GM19324 (cell line): Measurements from ENCODE around the gene NKAIN2.
"Not testable (repeated sequence)": the region's sequence is repeated elsewhere in the genome, so short reads cannot be mapped to it uniquely, and the experiment has no call there.

Experiments used
- ATAC-seq: cut with Tn5 transposase; IDR thresholded peaks from one replicate; pipeline ENCODE4 v1.9.1; 2021; ENCODE audit warnings: mild to moderate bottlenecking, moderate library complexity; ENCODE audit not compliant: unreplicated experiment, low FRiP score

Gene NKAIN2

DNA sequence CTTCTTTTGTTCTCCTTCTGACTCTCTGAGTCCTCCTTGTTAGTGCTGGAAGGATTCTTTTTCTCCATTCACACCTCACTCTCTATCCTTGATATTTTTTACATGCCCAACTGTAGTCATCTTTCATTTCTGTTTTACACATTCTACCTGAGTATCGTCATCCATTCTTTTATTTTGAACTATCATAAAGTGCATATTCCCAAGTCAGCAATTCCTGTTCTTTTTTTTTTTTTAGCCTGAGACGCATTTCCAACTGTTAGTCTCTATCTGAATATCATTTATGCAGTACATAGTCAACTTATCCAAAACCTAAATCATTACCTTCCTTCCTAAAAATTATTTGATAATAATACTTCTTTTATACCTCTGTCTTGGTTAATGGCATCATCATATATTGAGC is 207.5 kb downstream of the NKAIN2 start:
- no peak for ATAC-seq

DNA sequence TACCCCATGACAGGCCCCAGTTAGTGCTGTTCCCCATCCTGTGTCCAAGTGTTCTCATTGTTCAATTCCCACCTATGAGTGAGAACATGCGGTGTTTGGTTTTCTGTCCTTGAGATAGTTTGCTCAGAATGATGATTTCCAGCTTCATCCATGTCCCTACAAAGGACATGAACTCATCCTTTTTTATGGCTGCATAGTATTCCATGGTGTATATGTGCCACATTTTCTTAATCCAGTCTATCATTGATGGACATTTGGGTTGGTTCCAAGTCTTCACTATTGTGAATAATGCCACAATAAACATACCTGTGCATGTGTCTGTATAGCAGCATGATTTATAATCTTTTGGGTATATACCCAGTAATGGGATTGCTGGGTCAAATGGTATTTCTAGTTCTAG is 218.4 kb downstream of the NKAIN2 start:
- not testable (repeated sequence) for ATAC-seq

DNA sequence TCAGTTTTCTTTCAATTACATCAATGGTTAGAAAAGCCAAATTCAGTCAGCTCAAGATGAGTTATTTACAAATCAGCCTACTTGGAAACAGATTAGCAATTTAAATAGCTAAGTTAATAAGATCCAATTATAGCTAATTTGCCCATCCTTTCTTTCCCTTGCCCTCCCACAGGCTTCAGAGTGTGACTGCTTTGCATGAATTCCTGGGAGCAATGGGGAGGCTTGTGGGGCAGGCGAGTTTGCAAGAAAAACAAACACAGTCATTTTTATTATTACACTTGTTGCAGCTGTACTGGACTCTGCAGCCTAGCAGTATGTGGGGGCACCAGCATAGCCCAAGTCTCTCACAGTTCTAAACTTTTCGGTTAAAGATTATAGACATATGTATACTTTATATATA is 219.0 kb downstream of the NKAIN2 start:
- ATAC-seq = no peak

DNA sequence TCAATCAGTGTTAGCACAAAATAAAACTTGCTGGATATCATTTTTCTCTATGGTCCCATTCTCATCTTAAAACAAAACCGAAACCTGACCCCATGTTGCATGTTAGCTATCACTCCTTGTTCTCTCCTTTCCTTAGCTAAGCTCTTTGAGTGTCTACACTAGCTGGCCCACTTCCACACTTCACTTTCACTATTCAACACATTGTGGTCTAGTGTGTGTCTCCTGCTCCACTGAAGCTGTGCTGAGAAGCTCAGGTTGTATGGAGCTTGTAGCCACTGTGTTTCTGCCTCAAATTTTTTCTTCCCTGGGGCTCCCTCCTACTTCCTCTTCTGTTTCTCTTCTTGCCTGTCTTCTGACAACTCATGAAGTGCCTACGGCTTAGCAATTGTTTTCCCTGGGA is 223.0 kb downstream of the NKAIN2 start:
- ATAC-seq = peak; percentile 54

DNA sequence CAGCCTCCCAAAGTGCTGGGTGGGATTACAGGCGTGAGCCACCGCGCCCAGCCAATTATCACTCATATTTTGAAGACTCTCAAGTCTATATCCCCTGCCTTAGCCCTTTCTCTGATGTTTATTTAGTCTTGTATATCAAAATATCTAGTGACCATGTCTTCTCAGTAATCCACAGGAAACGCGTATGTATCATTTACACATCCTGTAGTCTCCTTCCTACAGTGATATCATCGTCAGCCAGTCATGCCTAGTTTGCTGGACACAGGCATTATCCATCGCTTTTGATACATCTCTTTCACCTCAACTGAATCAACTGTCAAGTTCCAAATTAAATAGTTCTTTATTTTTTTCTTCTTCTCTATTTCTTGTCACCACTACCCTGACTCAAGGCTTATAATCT is 223.7 kb downstream of the NKAIN2 start:
- no peak for ATAC-seq

DNA sequence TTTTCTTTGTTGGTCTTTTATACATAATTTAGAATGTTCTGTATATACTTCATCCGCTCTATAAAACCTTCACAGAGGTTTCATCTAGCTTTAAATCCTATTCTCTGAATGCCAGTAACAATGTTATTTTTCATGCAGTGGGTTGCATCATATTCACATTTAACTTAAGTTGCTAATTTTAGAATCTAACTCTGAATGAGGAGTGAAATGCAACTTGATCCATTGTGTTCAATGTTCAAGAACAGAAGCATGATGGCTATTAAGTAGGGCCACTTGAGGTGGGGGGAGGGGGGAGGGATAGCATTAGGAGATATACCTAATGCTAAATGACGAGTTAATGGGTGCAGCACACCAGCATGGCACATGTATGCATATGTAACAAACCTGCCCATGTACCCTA is 224.5 kb downstream of the NKAIN2 start:
- ATAC-seq = no peak

DNA sequence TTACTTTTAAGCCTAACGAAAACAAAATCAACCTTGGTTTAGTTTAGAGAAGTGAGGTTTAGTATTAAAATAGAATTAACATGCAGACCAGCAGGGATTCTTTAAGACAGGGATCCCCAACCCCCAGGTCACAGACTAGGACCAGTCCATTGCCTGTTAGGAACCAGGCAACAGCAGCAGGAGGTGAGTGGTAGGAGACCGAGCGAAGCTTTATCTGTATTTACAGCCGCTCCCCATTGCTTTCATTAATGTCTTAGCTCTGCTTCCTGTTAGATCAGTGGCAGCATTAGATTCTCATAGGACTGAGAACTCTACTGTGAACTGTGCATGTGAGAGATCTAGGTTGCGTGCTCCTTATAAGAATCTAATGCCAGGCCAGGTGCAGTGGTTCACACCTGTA is 225.9 kb downstream of the NKAIN2 start:
- no peak for ATAC-seq

DNA sequence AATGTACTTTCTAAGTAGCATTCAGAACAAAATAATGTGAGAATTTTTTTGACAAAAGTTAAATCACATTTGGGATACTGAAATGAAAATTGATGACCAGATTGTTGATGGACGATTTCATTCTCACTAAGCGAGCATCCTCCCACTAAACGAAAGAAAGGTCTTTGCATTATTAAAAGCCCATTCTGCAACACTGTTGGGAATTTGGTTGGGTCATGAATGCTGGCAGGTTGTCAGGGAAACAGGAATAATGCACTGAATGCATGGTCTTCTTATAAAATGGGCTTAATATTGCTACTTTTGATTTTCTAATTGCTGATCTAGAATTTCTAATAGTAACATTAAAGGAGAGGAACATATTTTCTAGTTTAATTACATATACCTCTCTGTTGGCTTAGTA is 229.8 kb downstream of the NKAIN2 start:
- no peak for ATAC-seq

DNA sequence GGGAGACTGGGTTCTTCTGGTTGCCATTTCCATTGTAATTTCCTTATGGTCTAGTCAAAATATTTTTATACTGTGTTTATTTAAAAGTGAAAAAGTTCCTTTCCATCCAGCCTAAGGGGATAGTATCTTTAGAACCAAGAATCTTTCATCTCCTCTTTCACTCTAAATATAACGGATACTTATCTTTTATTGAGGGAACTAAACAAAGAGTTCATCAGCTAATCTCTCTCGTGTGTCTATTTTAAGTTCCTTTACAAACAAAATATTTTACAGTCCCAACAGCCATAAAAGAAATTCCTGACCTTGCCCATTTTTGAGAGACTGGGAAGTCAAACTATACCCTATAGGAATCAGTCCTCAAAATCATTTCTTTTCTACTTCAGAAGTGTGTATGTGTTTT is 232.7 kb downstream of the NKAIN2 start:
- no peak for ATAC-seq

DNA sequence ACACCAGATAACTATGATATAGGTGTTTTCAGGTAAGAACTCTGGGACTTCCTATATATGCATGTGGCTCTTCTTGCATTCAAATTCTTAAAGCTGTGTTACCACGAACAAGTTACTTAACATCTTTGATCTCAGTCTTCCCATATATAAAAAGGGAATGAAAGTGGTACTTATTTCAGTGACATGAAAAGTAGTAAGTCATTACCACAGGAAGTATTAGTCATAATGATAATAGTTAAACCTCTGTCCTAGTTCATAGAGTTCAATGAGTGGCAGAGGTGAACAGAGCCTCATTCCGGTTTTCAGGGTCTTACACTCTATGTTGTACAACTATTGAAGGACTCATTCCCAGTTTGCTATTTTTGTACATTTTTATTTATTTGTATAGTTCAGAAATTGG is 237.0 kb downstream of the NKAIN2 start:
- peak; percentile 76 for ATAC-seq

DNA sequence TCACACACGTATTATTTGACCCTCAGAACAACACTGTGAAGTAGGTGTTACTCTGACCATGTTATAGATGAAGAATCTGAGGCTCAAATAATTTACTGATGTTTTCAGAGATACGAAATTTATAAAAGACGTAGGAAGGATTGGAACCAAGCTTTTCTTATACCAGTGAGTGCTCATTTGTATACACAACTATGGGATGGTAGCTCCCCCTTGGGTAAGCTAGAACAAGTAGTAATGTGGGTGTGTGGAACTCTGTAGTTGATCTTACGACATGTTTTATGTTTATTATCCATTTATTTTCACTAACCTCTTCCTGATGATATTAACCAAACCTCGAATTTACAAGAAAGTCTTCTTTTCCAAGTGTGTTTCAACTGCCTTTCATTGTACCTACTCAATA is 248.5 kb downstream of the NKAIN2 start:
- ATAC-seq = no peak

DNA sequence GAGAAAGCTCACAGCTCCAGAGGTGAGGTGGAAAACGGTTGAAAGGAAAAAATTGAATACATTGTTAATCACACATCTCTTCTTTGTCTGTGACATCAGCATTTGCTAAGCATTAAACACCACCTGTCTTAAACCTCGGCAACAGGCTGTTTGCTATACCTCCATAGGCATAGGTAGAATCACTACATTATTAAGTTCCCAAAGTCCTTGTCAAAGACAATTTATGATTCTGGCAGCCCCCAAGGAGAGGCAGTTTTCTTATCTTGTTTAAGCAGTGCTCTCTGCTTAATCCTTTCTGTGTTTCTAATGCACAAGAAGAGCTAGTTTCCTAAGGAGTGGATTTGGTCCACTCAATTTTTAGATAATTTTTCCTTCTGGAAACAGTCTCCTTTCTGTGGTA is 249.7 kb downstream of the NKAIN2 start:
- ATAC-seq = no peak

DNA sequence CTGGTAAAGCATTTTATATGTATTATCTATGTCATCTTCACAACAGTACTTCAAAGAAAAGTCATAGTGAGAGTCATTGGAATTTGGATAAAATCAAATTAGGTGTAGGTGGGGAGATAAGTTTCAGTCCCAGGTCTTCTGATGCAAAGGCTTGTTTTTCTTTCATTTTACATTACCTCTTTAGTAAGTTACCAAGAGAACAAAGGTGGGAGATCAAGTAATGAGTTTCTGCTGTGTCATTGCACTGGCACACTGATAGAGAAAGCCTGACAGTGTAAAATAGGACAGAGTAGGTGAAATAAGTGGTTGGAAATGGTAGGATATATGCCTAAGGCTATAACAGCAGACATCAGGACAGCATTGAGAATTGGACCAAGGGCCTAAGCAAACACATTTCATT is 250.4 kb downstream of the NKAIN2 start:
- peak; percentile 75 for ATAC-seq

DNA sequence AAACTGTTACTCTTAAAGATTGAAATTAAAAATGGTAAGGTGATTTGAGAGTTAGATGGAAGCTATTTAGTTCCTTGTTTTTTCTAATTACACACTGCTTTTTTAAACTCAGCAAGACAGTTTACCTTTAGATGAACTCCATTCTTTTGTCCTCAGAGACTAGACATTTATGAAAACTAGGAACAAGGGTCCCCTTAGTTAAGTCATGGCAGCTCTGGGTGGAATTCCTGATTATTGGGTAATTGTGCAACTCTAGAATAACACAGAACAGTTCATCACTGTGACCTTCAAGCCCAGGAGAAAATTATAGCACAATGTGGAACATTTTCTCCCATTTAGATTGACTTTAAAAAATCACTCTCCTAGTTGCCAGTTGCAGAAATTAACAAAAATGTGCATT is 251.7 kb downstream of the NKAIN2 start:
- no peak for ATAC-seq

DNA sequence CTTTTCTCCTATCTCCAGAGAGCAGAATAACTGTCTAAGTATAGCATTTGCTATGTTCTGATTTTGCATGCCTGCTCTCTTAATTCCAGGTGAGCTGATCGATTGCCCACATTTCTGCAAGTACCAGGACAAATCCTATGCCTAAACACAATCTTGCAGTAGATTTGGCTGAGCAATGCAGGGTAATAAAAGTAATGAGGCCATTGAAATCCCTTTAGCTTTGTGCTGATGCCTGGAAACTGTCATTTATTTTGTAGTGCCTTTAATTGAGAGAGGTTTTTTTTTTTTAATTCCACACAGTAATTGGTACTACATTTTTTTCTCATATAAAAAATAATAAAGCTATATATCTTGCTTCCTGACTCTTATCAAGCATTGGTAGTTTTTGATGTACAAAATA is 252.3 kb downstream of the NKAIN2 start:
- ATAC-seq = no peak

DNA sequence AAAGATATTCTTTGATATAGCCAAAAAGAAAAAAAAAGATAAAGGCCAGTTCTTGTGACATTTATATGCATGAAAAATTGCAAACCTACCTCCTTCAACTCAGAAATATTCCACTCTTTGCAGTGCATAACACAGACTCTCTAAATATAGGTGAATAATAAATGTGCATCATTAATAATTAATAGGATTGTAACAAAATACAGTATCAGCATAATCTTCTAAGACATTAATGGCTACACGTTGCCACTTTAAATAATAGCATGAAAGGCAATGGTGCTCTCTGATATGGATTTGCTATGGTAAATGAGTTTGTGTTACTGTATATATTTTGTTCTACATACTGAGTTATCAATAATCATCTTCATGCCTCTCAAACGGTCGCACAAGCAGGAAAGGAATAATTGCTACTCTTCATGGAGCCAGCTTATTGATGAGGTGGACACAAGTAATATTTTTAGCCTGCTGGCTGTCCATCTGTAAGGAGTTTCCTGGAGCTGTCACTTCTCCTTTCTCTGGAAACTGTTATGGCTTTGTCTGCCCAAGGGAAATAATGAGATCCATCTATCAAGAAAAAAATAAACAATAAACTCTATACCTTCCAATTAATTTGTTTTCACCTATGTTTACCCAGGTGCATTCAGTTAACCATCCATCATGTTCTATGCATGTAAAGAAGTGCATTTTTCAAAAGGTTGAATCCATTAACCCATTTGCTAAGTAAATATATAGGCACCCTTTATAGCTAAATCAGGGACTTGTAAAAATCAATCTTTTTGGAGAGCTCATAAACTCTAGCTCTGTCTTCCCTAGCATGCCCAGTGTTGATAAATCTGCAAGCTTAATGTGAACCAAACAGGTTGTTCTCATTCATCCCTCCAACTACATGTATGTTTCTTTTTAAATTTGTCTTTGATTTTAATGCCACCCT is 253.0 kb downstream of the NKAIN2 start:
- ATAC-seq = no peak

DNA sequence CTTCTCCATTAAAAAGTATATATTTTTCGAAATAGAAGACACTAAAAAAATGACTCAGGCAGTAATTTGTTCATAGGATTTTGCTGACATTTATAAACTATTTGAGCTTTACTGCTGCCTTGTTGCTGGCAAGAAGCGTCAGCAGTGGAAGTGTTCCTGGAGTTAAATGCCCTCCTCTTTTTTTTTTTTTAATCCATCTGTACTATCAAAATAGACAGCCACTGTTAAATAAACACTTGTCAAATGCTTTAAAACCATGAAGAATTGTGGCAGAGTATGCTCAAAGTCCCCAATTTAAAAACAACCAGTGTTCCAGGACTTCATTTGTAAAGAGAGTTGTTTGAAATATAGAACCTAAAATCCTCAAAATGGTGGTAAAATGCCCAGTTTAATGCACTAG is 253.8 kb downstream of the NKAIN2 start:
- no peak for ATAC-seq

DNA sequence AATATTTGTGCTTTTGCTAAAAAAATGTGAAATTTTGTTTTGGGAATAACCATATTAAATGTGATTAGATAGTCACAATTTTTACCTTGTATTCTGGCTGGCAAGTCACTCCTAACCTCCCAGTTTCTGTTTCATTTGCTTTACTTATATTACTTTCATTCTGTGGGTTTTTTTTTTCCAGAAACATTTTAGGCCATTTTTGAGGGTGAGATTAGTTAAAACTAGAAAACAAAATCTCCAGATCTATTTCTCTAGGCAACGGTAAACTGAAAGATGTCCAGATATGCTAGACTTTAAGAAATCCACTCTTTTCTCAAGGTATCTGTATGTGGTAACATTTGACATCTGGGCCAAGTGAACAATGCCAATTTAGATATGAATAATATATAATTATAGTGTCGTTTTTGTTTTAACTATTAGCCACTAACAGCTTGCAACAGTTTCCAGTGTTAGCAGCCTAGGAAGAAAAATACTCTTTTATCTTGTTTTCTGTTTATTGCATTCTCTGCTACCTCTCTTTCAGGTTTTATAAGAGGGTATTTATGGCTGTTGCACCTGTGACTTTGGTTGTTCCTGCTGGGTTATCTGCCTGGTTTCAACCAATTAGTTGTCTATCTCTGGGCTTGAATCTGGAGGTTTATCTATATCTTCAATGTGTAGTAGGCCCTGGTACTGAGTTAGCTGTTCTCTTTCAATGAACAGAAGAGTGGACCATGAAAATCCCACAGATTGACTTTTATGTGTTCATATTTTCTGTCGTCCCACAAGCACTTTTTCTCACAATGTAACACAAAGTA is 260.9 kb downstream of the NKAIN2 start:
- no peak for ATAC-seq

DNA sequence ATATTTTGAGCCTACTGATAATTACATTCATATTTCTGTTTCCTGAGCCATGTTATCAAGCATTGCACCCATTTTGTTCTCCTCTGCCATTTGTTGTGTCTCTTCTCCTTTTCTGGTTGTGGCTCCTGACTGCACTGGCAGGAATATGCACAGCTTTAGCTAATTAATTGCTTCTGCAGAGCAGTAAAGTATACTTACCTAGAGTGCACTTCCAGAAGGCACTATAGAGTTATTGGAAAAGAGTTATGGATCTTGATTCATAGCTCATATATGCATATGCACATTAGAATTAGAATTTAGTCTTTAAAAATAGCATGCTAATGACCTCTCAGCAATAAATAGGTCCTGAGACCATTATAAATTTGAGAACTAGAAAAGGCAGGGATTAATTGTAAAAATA is 262.6 kb downstream of the NKAIN2 start:
- ATAC-seq = no peak

DNA sequence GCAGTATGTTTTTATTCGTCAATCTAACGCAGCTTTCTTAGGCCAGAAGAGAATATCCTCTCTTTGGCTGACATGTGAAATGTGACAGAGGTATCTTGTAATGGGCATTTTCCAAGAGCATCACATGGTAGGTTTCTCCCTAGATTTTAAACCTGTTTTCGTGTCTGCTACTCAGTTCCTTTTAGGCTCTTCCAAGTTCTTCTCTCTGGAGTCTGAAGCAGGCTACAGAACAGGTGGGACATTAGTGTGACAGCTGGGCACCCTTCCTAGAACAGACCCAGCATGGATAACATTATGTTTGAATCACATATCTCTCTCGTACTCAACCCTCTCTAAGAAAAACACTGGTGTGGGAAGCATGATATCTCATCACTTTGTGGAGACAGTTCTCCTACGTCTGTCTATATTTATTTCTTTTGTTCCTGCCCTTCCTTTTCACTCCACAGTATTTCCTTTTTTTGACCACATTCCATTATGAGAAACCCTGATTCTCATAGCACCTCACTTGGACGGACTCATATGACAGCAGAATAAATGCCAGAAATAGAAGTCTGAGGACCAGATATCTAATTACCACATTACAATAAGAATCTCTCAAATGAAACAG is 263.4 kb downstream of the NKAIN2 start:
- no peak for ATAC-seq

DNA sequence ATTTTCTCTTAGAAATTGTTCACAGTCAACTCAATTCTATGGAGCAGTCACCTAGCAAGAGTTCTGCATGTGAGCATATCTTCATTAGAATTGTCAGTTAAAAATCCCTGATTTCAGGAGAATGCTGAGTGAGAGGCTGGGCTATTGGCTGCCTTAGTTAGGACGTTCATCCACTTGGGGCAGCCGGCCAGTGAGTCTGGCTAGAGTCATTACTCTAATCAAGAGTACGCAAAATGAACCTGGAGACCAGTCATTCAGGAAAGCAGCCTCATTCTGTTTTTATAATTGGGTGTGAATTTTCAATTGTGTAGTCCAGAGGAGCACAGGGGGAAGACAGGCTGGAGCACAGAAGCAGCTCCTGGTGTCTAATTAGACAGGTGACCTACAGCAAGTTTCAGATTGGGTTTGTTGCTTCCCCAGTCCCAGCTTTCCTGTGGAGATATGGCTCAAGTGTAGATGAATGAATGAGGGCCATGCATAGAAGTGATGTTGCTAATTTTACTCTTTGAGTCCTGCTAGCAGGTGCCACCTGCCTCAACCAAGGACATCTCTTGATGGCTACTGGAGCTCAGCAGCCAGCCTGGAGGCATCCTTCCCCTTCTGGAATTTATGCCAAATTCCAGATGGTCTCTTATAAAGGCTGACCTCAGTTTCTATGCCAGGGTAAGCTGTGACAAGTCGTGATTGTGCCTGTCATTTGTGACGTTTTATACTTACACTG is 265.7 kb downstream of the NKAIN2 start:
- ATAC-seq = no peak
